IPS-20b (cell line): ENCODE data around the gene C8G.

Source experiments
- H3K27ac ChIP-seq: one replicate; pipeline ENCODE4 v1.5.1; 2013; ENCODE audit warnings: low read length
- H3K27me3 ChIP-seq: 2 replicates; pipeline ENCODE4 v1.6.1; 2013; ENCODE audit warnings: mild to moderate bottlenecking, low read length, inconsistent platforms; ENCODE audit not compliant: insufficient read depth
- H3K36me3 ChIP-seq: 2 replicates; pipeline ENCODE4 v1.6.1; 2013; ENCODE audit warnings: low read depth, mild to moderate bottlenecking, inconsistent platforms, low read length, moderate library complexity; ENCODE audit not compliant: insufficient read depth
- H3K4me1 ChIP-seq: 2 replicates; pipeline ENCODE4 v1.6.1; 2013; ENCODE audit warnings: mild to moderate bottlenecking, control low read depth, inconsistent platforms, low read length, moderate library complexity; ENCODE audit not compliant: insufficient read depth
- H3K4me3 ChIP-seq: 2 replicates; pipeline ENCODE4 v1.5.1; 2013; ENCODE audit warnings: mild to moderate bottlenecking, low read length, inconsistent platforms
- H3K9ac ChIP-seq: 2 replicates; pipeline ENCODE4 v1.6.1; 2013; ENCODE audit warnings: low read depth, mild to moderate bottlenecking, inconsistent platforms, low read length, moderate library complexity
- H3K9me3 ChIP-seq: 2 replicates; pipeline ENCODE4 v1.6.1; 2013; ENCODE audit warnings: mild to moderate bottlenecking, low read depth, low read length, inconsistent platforms; ENCODE audit not compliant: insufficient read depth

C8G gene

GRCh38 chr9:136907011-136907914 lies 37.8 kb upstream of the C8G start:
- no peaks in the 10 kb centered on the region for H3K27me3 ChIP-seq
- no peak overlapping the region for H3K9ac ChIP-seq
- no peak overlapping the region for H3K4me3 ChIP-seq
- H3K9me3 ChIP-seq: no peaks in the 10 kb centered on the region
- H3K27ac ChIP-seq: no peak overlapping the region
- H3K4me1 ChIP-seq: no peaks in the 10 kb centered on the region
- peaks cover 66% of the 10 kb centered on the region for H3K36me3 ChIP-seq

GRCh38 chr9:136910197-136910900 lies 34.7 kb upstream of the C8G start:
- no peaks in the 10 kb centered on the region for H3K4me1 ChIP-seq
- peaks cover 71% of the 10 kb centered on the region for H3K36me3 ChIP-seq
- H3K9ac ChIP-seq: no peak overlapping the region
- H3K27ac ChIP-seq: no peak overlapping the region
- H3K27me3 ChIP-seq: no peaks in the 10 kb centered on the region
- H3K9me3 ChIP-seq: no peaks in the 10 kb centered on the region
- H3K4me3 ChIP-seq: no peak overlapping the region

GRCh38 chr9:136910901-136911245 lies 34.2 kb upstream of the C8G start:
- Histone ChIP-seq H3K4me3 (no peak overlapping the region), H3K4me1 (no peaks in the 10 kb centered on the region), H3K27me3 (no peaks in the 10 kb centered on the region), H3K36me3 (peaks cover 74% of the 10 kb centered on the region), H3K27ac (no peak overlapping the region), H3K9me3 (no peaks in the 10 kb centered on the region), H3K9ac (no peak overlapping the region)

GRCh38 chr9:136913701-136914438 lies 31.2 kb upstream of the C8G start:
- H3K9me3 ChIP-seq: no peaks in the 10 kb centered on the region
- no peak overlapping the region for H3K9ac ChIP-seq
- no peak overlapping the region for H3K27ac ChIP-seq
- H3K36me3 ChIP-seq: peaks cover 72% of the 10 kb centered on the region
- no peaks in the 10 kb centered on the region for H3K4me1 ChIP-seq
- H3K4me3 ChIP-seq: no peak overlapping the region
- H3K27me3 ChIP-seq: no peaks in the 10 kb centered on the region

- no peaks in the 10 kb centered on the region for H3K27me3 ChIP-seq
- no peak overlapping the region for H3K4me3 ChIP-seq
- H3K4me1 ChIP-seq: no peaks in the 10 kb centered on the region
- no peak overlapping the region for H3K27ac ChIP-seq
- peaks cover 69% of the 10 kb centered on the region for H3K36me3 ChIP-seq
- no peak overlapping the region for H3K9ac ChIP-seq
- H3K9me3 ChIP-seq: no peaks in the 10 kb centered on the region
Observed at GRCh38 chr9:136915632-136916329, 29.3 kb upstream of the C8G start.

GRCh38 chr9:136916330-136917184 lies 28.5 kb upstream of the C8G start:
- H3K27ac ChIP-seq: no peak overlapping the region
- peaks cover 70% of the 10 kb centered on the region for H3K36me3 ChIP-seq

GRCh38 chr9:136917902-136918301 lies 27.1 kb upstream of the C8G start:
- no peak overlapping the region for H3K27ac ChIP-seq
- H3K4me3 ChIP-seq: no peak overlapping the region
- no peaks in the 10 kb centered on the region for H3K9me3 ChIP-seq
- no peaks in the 10 kb centered on the region for H3K4me1 ChIP-seq
- no peak overlapping the region for H3K9ac ChIP-seq
- H3K36me3 ChIP-seq: peaks cover 69% of the 10 kb centered on the region
- H3K27me3 ChIP-seq: no peaks in the 10 kb centered on the region

More at GRCh38 chr9:136916330-136917184, 28.5 kb upstream of the C8G start:
- no peaks in the 10 kb centered on the region for H3K27me3 ChIP-seq
- H3K9me3 ChIP-seq: no peaks in the 10 kb centered on the region
- no peak overlapping the region for H3K9ac ChIP-seq
- no peaks in the 10 kb centered on the region for H3K4me1 ChIP-seq
- no peak overlapping the region for H3K4me3 ChIP-seq

GRCh38 chr9:136920069-136920468 lies 25.0 kb upstream of the C8G start:
- Histone ChIP-seq H3K4me1 (no peaks in the 10 kb centered on the region), H3K9ac (no peak overlapping the region), H3K9me3 (no peaks in the 10 kb centered on the region), H3K27ac (no peak overlapping the region), H3K4me3 (no peak overlapping the region), H3K36me3 (peaks cover 68% of the 10 kb centered on the region), H3K27me3 (no peaks in the 10 kb centered on the region)

- Histone ChIP-seq H3K27me3 (no peaks in the 10 kb centered on the region), H3K36me3 (peaks cover 68% of the 10 kb centered on the region), H3K4me3 (no peak overlapping the region), H3K9ac (no peak overlapping the region), H3K9me3 (no peaks in the 10 kb centered on the region), H3K27ac (no peak overlapping the region), H3K4me1 (no peaks in the 10 kb centered on the region)
Observed at GRCh38 chr9:136920734-136921231, 24.3 kb upstream of the C8G start.

- Histone ChIP-seq H3K4me1 (no peaks in the 10 kb centered on the region), H3K36me3 (peaks cover 69% of the 10 kb centered on the region), H3K9ac (no peak overlapping the region), H3K4me3 (no peak overlapping the region), H3K9me3 (no peaks in the 10 kb centered on the region), H3K27me3 (no peaks in the 10 kb centered on the region), H3K27ac (no peak overlapping the region)
Observed at GRCh38 chr9:136921307-136921706, 23.7 kb upstream of the C8G start.
